ENCODE results near the gene SHISA7.
A peak's percentile ranks its signal among the peaks of the same experiment; 100 is the strongest.

The SHISA7 gene

GRCh38 chr19:55386493-55386971 lies 56.6 kb downstream of the SHISA7 start:
- Mint-ChIP-seq H3K27ac (peak overlapping the region; percentile 99), H3K4me1 (peaks cover 79% of the 10 kb centered on the region), H3K27me3 (no peaks in the 10 kb centered on the region), H3K4me3 (peak overlapping the region; percentile 100), H3K9me3 (no peaks in the 10 kb centered on the region), H3K36me3 (peaks cover 53% of the 10 kb centered on the region)
- ATAC-seq = no peak

GRCh38 chr19:55385724-55386492 lies 57.2 kb downstream of the SHISA7 start, which contains the start of gene RPL28:
Gene RPL28, plus strand, starts transcription at chr19:55385932. Its CDS starts 426 bp downstream, at chr19:55386358.
- Mint-ChIP-seq H3K4me1 (peaks cover 77% of the 10 kb centered on the region), H3K27ac (peak within 1 kb of the TSS; percentile 99), H3K9me3 (no peaks in the 10 kb centered on the region), H3K4me3 (peak within 1 kb of the TSS; percentile 100), H3K36me3 (peaks cover 52% of the 10 kb centered on the region), H3K27me3 (no peaks in the 10 kb centered on the region)
- peak; percentile 90 for ATAC-seq

GRCh38 chr19:55384920-55385723 lies 58.0 kb downstream of the SHISA7 start:
- H3K27ac Mint-ChIP-seq = peak overlapping the region; percentile 99
- H3K9me3 Mint-ChIP-seq = no peaks in the 10 kb centered on the region
- peaks cover 44% of the 10 kb centered on the region for H3K36me3 Mint-ChIP-seq
- peaks cover 69% of the 10 kb centered on the region for H3K4me1 Mint-ChIP-seq
- peak overlapping the region; percentile 100 for H3K4me3 Mint-ChIP-seq
- peak; percentile 87 for ATAC-seq
- H3K27me3 Mint-ChIP-seq = no peaks in the 10 kb centered on the region

- H3K36me3 Mint-ChIP-seq = peaks cover 36% of the 10 kb centered on the region
- peak within 1 kb of the TSS; percentile 99 for H3K27ac Mint-ChIP-seq
- H3K9me3 Mint-ChIP-seq = no peaks in the 10 kb centered on the region
- no peaks in the 10 kb centered on the region for H3K27me3 Mint-ChIP-seq
- H3K4me3 Mint-ChIP-seq = peak within 1 kb of the TSS; percentile 100
- H3K4me1 Mint-ChIP-seq = peaks cover 61% of the 10 kb centered on the region
- peak; percentile 48 for ATAC-seq
Measured at GRCh38 chr19:55384131-55384919, 58.8 kb downstream of the SHISA7 start, which contains the start of gene TMEM238. Gene TMEM238, minus strand, starts transcription at chr19:55384292. Its CDS starts 33 bp downstream, at chr19:55384259.

GRCh38 chr19:55383279-55384130 lies 59.6 kb downstream of the SHISA7 start:
- Mint-ChIP-seq H3K36me3 (peaks cover 28% of the 10 kb centered on the region), H3K4me1 (peaks cover 53% of the 10 kb centered on the region), H3K27me3 (no peaks in the 10 kb centered on the region), H3K27ac (peak overlapping the region; percentile 72), H3K4me3 (peak overlapping the region; percentile 89), H3K9me3 (no peaks in the 10 kb centered on the region)
- ATAC-seq = peak; percentile 24

- H3K36me3 Mint-ChIP-seq = peaks cover 20% of the 10 kb centered on the region
- H3K9me3 Mint-ChIP-seq = no peaks in the 10 kb centered on the region
- H3K27ac Mint-ChIP-seq = no peak overlapping the region
- ATAC-seq = no peak
- H3K27me3 Mint-ChIP-seq = no peaks in the 10 kb centered on the region
- peak overlapping the region; percentile 89 for H3K4me3 Mint-ChIP-seq
- peaks cover 45% of the 10 kb centered on the region for H3K4me1 Mint-ChIP-seq
Measured at GRCh38 chr19:55382522-55383054, 60.5 kb downstream of the SHISA7 start.

GRCh38 chr19:55382013-55382412 lies 61.1 kb downstream of the SHISA7 start:
- no peak overlapping the region for H3K27ac Mint-ChIP-seq

GRCh38 chr19:55379174-55379573 lies 63.9 kb downstream of the SHISA7 start:
- no peak for ATAC-seq

More at GRCh38 chr19:55382013-55382412, 61.1 kb downstream of the SHISA7 start:
- H3K9me3 Mint-ChIP-seq = no peaks in the 10 kb centered on the region
- no peak overlapping the region for H3K4me3 Mint-ChIP-seq
- peaks cover 15% of the 10 kb centered on the region for H3K36me3 Mint-ChIP-seq
- ATAC-seq = no peak
- peaks cover 39% of the 10 kb centered on the region for H3K4me1 Mint-ChIP-seq
- peaks cover under 1% of the 10 kb centered on the region for H3K27me3 Mint-ChIP-seq

More at GRCh38 chr19:55379174-55379573, 63.9 kb downstream of the SHISA7 start:
- H3K36me3 Mint-ChIP-seq = no peaks in the 10 kb centered on the region
- H3K4me3 Mint-ChIP-seq = no peak overlapping the region
- H3K27ac Mint-ChIP-seq = no peak overlapping the region
- H3K27me3 Mint-ChIP-seq = peaks cover 22% of the 10 kb centered on the region
- H3K4me1 Mint-ChIP-seq = peaks cover 18% of the 10 kb centered on the region
- H3K9me3 Mint-ChIP-seq = no peaks in the 10 kb centered on the region

Measured in stimulated activated memory B cell treated with anti-CD40 and anti-IgM and Interleukin-4, amounts not matched to agents 10 μg/mL and 1 μg/mL and 100 μg/mL, for 72 hours (primary cell).